Memory B cell (primary cell): ENCODE data around the gene PRKAB1.
"Not testable (repeated sequence)": the region's sequence is repeated elsewhere in the genome, so short reads cannot be mapped to it uniquely, and the experiment has no call there.

ENCODE experiments used
- ATAC-seq: fragments of 150-1000 bp; cut with Tn5 transposase; 2 replicates; pipeline ENCODE4 v1.10.0; 2021; ENCODE audit warnings: low read depth, mild to moderate bottlenecking, moderate library complexity
- DNase-seq, 2 donors: peaks; one replicate each; pipeline ENCODE4 v3.0.0; 2022; ENCODE audit warnings: low spot score in 2 of 2
- H3K27ac Mint-ChIP-seq: one replicate; pipeline ENCODE4 v1.8.0; 2022; ENCODE audit warnings: mild to moderate bottlenecking, moderate library complexity, mixed read lengths
- H3K27me3 Mint-ChIP-seq: one replicate; pipeline ENCODE4 v1.8.0; 2022; ENCODE audit warnings: mixed read lengths
- H3K36me3 Mint-ChIP-seq: one replicate; pipeline ENCODE4 v1.8.0; 2022; ENCODE audit warnings: mild to moderate bottlenecking, mixed read lengths
- H3K4me1 Mint-ChIP-seq: one replicate; pipeline ENCODE4 v1.8.0; 2022; ENCODE audit warnings: mixed read lengths
- H3K4me3 Mint-ChIP-seq: one replicate; pipeline ENCODE4 v1.8.0; 2022; ENCODE audit warnings: mild to moderate bottlenecking, moderate library complexity, mixed read lengths
- H3K9me3 Mint-ChIP-seq: one replicate; pipeline ENCODE4 v1.8.0; 2022; ENCODE audit warnings: mixed read lengths

Gene PRKAB1

GRCh38 chr12:119645535-119646059 lies 22.3 kb upstream of the PRKAB1 start:
- H3K9me3 Mint-ChIP-seq, result peaks cover 2% of the 10 kb centered on the region
- H3K27ac Mint-ChIP-seq, result no peak overlapping the region
- no peak overlapping the region for H3K4me3 Mint-ChIP-seq
- DNase-seq (no peak), ATAC-seq (no peak)
- H3K36me3 Mint-ChIP-seq, result peaks cover 2% of the 10 kb centered on the region
- H3K4me1 Mint-ChIP-seq, result no peaks in the 10 kb centered on the region
- peaks cover 12% of the 10 kb centered on the region for H3K27me3 Mint-ChIP-seq

- no peak overlapping the region for H3K4me3 Mint-ChIP-seq
- no peaks in the 10 kb centered on the region for H3K4me1 Mint-ChIP-seq
- H3K27ac Mint-ChIP-seq, result no peak overlapping the region
- peaks cover 2% of the 10 kb centered on the region for H3K9me3 Mint-ChIP-seq
- DNase-seq (no peak), ATAC-seq (no peak)
- H3K27me3 Mint-ChIP-seq, result peaks cover 10% of the 10 kb centered on the region
- H3K36me3 Mint-ChIP-seq, result peaks cover 2% of the 10 kb centered on the region
Observed at GRCh38 chr12:119649202-119649808, 18.6 kb upstream of the PRKAB1 start.

- Mint-ChIP-seq H3K4me1 (no peaks in the 10 kb centered on the region), H3K4me3 (no peak overlapping the region), H3K27ac (no peak overlapping the region), H3K9me3 (no peaks in the 10 kb centered on the region), H3K27me3 (peaks cover 3% of the 10 kb centered on the region), H3K36me3 (no peaks in the 10 kb centered on the region)
- no peak for ATAC-seq
- no peak for DNase-seq
Observed at GRCh38 chr12:119652665-119653064, 15.3 kb upstream of the PRKAB1 start.

GRCh38 chr12:119657001-119657400 lies 10.9 kb upstream of the PRKAB1 start:
- H3K27me3 Mint-ChIP-seq, DNase-seq, H3K4me3 Mint-ChIP-seq, H3K4me1 Mint-ChIP-seq, H3K9me3 Mint-ChIP-seq, ATAC-seq, H3K27ac Mint-ChIP-seq, H3K36me3 Mint-ChIP-seq: not testable (repeated sequence)

- not testable (repeated sequence) for H3K27me3 Mint-ChIP-seq, H3K36me3 Mint-ChIP-seq, H3K4me3 Mint-ChIP-seq, H3K27ac Mint-ChIP-seq, ATAC-seq, H3K9me3 Mint-ChIP-seq, DNase-seq, H3K4me1 Mint-ChIP-seq
Observed at GRCh38 chr12:119658166-119658565, 9.8 kb upstream of the PRKAB1 start.

GRCh38 chr12:119659289-119659897 lies 8.5 kb upstream of the PRKAB1 start:
- DNase-seq (peak; percentile 41 to 55), ATAC-seq (peak; percentile 61)
- no peaks in the 10 kb centered on the region for H3K36me3 Mint-ChIP-seq
- no peak overlapping the region for H3K4me3 Mint-ChIP-seq
- H3K4me1 Mint-ChIP-seq, result peaks cover 6% of the 10 kb centered on the region
- H3K27me3 Mint-ChIP-seq, result no peaks in the 10 kb centered on the region
- H3K27ac Mint-ChIP-seq, result no peak overlapping the region
- H3K9me3 Mint-ChIP-seq, result no peaks in the 10 kb centered on the region

- no peak overlapping the region for H3K27ac Mint-ChIP-seq
- ATAC-seq, result peak; percentile 55
- DNase-seq, result no peak
Observed at GRCh38 chr12:119660076-119660475, 7.9 kb upstream of the PRKAB1 start.

GRCh38 chr12:119661882-119662281 lies 6.1 kb upstream of the PRKAB1 start:
- Mint-ChIP-seq H3K9me3 (no peaks in the 10 kb centered on the region), H3K4me1 (peaks cover 13% of the 10 kb centered on the region), H3K27ac (no peak overlapping the region), H3K27me3 (no peaks in the 10 kb centered on the region), H3K4me3 (no peak overlapping the region), H3K36me3 (no peaks in the 10 kb centered on the region)
- ATAC-seq (no peak), DNase-seq (no peak)

More at GRCh38 chr12:119660076-119660475, 7.9 kb upstream of the PRKAB1 start:
- Mint-ChIP-seq H3K36me3 (no peaks in the 10 kb centered on the region), H3K4me3 (no peak overlapping the region), H3K9me3 (no peaks in the 10 kb centered on the region), H3K27me3 (no peaks in the 10 kb centered on the region), H3K4me1 (peaks cover 6% of the 10 kb centered on the region)

GRCh38 chr12:119664642-119665041 lies 3.3 kb upstream of the PRKAB1 start:
- peaks cover 19% of the 10 kb centered on the region for H3K4me1 Mint-ChIP-seq
- DNase-seq (no peak), ATAC-seq (no peak)
- no peak overlapping the region for H3K27ac Mint-ChIP-seq
- H3K27me3 Mint-ChIP-seq, result no peaks in the 10 kb centered on the region
- no peak overlapping the region for H3K4me3 Mint-ChIP-seq
- H3K36me3 Mint-ChIP-seq, result no peaks in the 10 kb centered on the region
- H3K9me3 Mint-ChIP-seq, result no peaks in the 10 kb centered on the region

- DNase-seq (no peak), ATAC-seq (no peak)
- Mint-ChIP-seq H3K27me3 (no peaks in the 10 kb centered on the region), H3K4me1 (peaks cover 18% of the 10 kb centered on the region), H3K36me3 (no peaks in the 10 kb centered on the region), H3K27ac (no peak overlapping the region), H3K4me3 (no peak overlapping the region), H3K9me3 (no peaks in the 10 kb centered on the region)
Observed at GRCh38 chr12:119665164-119665929, 2.6 kb upstream of the PRKAB1 start.

GRCh38 chr12:119666226-119666795 lies 1.6 kb upstream of the PRKAB1 start:
- H3K36me3 Mint-ChIP-seq, result peaks cover 3% of the 10 kb centered on the region

GRCh38 chr12:119666900-119667576 lies 895 bp upstream of the PRKAB1 start:
- peaks cover 5% of the 10 kb centered on the region for H3K36me3 Mint-ChIP-seq
- ATAC-seq (no peak), DNase-seq (no peak)
- peaks cover 30% of the 10 kb centered on the region for H3K4me1 Mint-ChIP-seq
- peak overlapping the region; percentile 87 for H3K4me3 Mint-ChIP-seq
- H3K27me3 Mint-ChIP-seq, result no peaks in the 10 kb centered on the region
- peak overlapping the region; percentile 95 for H3K27ac Mint-ChIP-seq
- no peaks in the 10 kb centered on the region for H3K9me3 Mint-ChIP-seq

More at GRCh38 chr12:119666226-119666795, 1.6 kb upstream of the PRKAB1 start:
- DNase-seq, result no peak
- Mint-ChIP-seq H3K9me3 (no peaks in the 10 kb centered on the region), H3K4me1 (peaks cover 28% of the 10 kb centered on the region), H3K4me3 (peak overlapping the region; percentile 86), H3K27me3 (no peaks in the 10 kb centered on the region), H3K27ac (peak overlapping the region; percentile 95)
- no peak for ATAC-seq

GRCh38 chr12:119668324-119668841 lies 450 bp downstream of the PRKAB1 start:
- H3K4me3 Mint-ChIP-seq, result peak overlapping the region; percentile 87
- no peak for DNase-seq

More at GRCh38 chr12:119668324-119668841, 450 bp downstream of the PRKAB1 start:
- peaks cover 32% of the 10 kb centered on the region for H3K4me1 Mint-ChIP-seq
- peak; percentile 1 for ATAC-seq
- H3K9me3 Mint-ChIP-seq, result no peaks in the 10 kb centered on the region
- no peaks in the 10 kb centered on the region for H3K27me3 Mint-ChIP-seq
- H3K27ac Mint-ChIP-seq, result peak overlapping the region; percentile 95
- H3K36me3 Mint-ChIP-seq, result peaks cover 12% of the 10 kb centered on the region
